Heart left ventricle (tissue), 16 donors: ENCODE data around the gene MIER2. TPM values are rescaled to one million over a fixed set of nuclear protein-coding genes. Genes with fewer than 3 reads are reported as not detected.

Source experiments
- ATAC-seq, 4 donors: fragments of 200-7000 bp; cut with Tn5 transposase; one replicate each; pipeline ENCODE4 v1.9.1; 2020 to 2022; ENCODE audit warnings: moderate library complexity in 4 of 4, mild to moderate bottlenecking in 3 of 4, moderate number of reproducible peaks in 1 of 4
- DNase-seq, 5 donors: peaks; one replicate each; pipeline ENCODE4 v3.0.0-alpha.2; 2020
- H3K27ac ChIP-seq, 12 donors: fragments of 200-600 bp; sonication (generic) in 4 of 12; one replicate each; pipeline versions ENCODE4 v1.5.0 to v1.8.0; 2016 to 2022; ENCODE audit warnings: mild to moderate bottlenecking in 2 of 12
- H3K27me3 ChIP-seq, 9 donors: fragments of 200-600 bp; sonication (generic) in 2 of 9; one replicate each; pipeline versions ENCODE4 v1.5.1 to v1.8.0; 2016 to 2022; ENCODE audit warnings: mild to moderate bottlenecking in 3 of 9
- H3K36me3 ChIP-seq, 9 donors: fragments of 200-600 bp; sonication (generic) in 2 of 9; one replicate each; pipeline versions ENCODE4 v1.5.0 to v1.8.0; 2018 to 2022; ENCODE audit warnings: mild to moderate bottlenecking in 2 of 9
- H3K4me1 ChIP-seq, 12 donors: fragments of 200-600 bp; sonication (generic) in 4 of 12; one replicate each; pipeline versions ENCODE4 v1.5.0 to v1.8.0; 2016 to 2022; ENCODE audit warnings: mild to moderate bottlenecking in 3 of 12
- H3K4me3 ChIP-seq, 12 donors: fragments of 200-600 bp; sonication (generic) in 4 of 12; one replicate each; pipeline versions ENCODE4 v1.5.0 to v1.8.0; 2017 to 2022; ENCODE audit warnings: mild to moderate bottlenecking in 9 of 12, moderate library complexity in 4 of 12
- H3K9me3 ChIP-seq, 12 donors: fragments of 200-600 bp; sonication (generic) in 4 of 12; one replicate each; pipeline versions ENCODE4 v1.5.0 to v1.8.0; 2016 to 2022; ENCODE audit warnings: mild to moderate bottlenecking in 1 of 12
- CTCF ChIP-seq, 12 donors: fragments of 200-600 bp; sonication (generic) in 4 of 12; IDR thresholded peaks; one replicate each; pipeline versions ENCODE4 v1.5.0 to v1.8.0; 2018 to 2022; ENCODE audit warnings: antibody characterized with exemption in 12 of 12, mild to moderate bottlenecking in 5 of 12
- POLR2A ChIP-seq, 2 donors: fragments of 450-650 bp; IDR thresholded peaks; one replicate each; pipeline ENCODE4 v1.6.1; 2017; ENCODE audit warnings: antibody characterized with exemption in 2 of 2, mild to moderate bottlenecking in 2 of 2, moderate library complexity in 2 of 2
- WGBS, 4 donors: extraction: QIAGEN DNeasy Blood & Tissue Kit in 2 of 4; methylation state at CpG; one replicate each; pipeline versions ENCODE4 v1.1.5 to v1.1.7; 2013 to 2018; 5-methylcytosine and 5-hydroxymethylcytosine counted together
- intact Hi-C, 10 donors: fragments of 100-400 bp; cut with DNase I; formaldehyde crosslinking; loops; one replicate each; pipeline versions ENCODE4 v1.11.1 to v1.14.2; 2022
- polyA plus RNA-seq, 2 donors: library from polyadenylated mRNA; stranded (reverse); fragments of 200-250 nt; gene quantifications; one replicate each; pipeline ENCODE4 v1.2.3, GENCODE V29; 2013
- total RNA-seq, 9 donors: library from RNA; depleted of rRNA in 2 of 9; stranded (reverse); fragments of >200 nt in 2 of 9; fragmentation: NEBNext Ultra II Directional in 3 of 9; extraction: Animal tissue kit (Norgen Biotek cat#: 25700) in 3 of 9; gene quantifications; one replicate each; pipeline versions ENCODE4 v1.1.0 to v1.2.4, GENCODE V29; 2016 to 2023
- donor health status: ischemic (EF 13 %, LVEDD 7.1; RV severe dilation, severe dysfunction).
- donor health status: healthy with polysubstance abuse.
- donor health status: DM: no; HTN: yes; CAD: no.
- donor health status: DM: no; HTN: no; CAD: no.
- donor health status: ischemic (EF 25% LVEDD 6.9; RV normal size, moderate dysfunction).
- donor health status: ischemic (EF 25% LVEDD 5.7; RV mildly dilated, moderate dysfunction).
- donor health status: healthy.
- donor health status: DM: yes; HTN: yes; CAD: no.
- donor health status: ischemic (EF 35%, LVEDD 5.7; RV mildly dilated, moderate dysfunction).
- donor health status: nonischemic (EF 11% LVEDD 7.7; RV severe dilation, severe dysfunction).
- donor health status: DM: yes; HTN: yes; CAD: no.
- donor health status: PGD.
- donor health status: ischemic (EF 29% LVEDD 5.4; RV normal size, mild dysfunction).
- donor health status: nonischemic (EF 23%, LVEDD 6.1; RV moderate dilation, normal function).

Gene MIER2
- total and polyA plus RNA-seq, 11 donors: 15.7 to 30.3 (median 19.5) TPM

- ATAC-seq (no peak), DNase-seq (peak in 1 of 5 donors; percentile 20)
- TF ChIP-seq CTCF (IDR thresholded peaks at IDR 0.05) (no peak), POLR2A (IDR thresholded peaks at IDR 0.05) (no peak)
- Histone ChIP-seq H3K27ac (no peak overlapping the region), H3K36me3 (no peaks in the 10 kb centered on the region), H3K4me3 (no peak overlapping the region), H3K9me3 (peaks cover 0 to 9% (median 1%) of the 10 kb centered on the region in 12 donors), H3K4me1 (peaks cover 0 to 13% (median 9%) of the 10 kb centered on the region in 12 donors), H3K27me3 (no peaks in the 10 kb centered on the region)
- intact Hi-C loops: no loop called here
- WGBS, 4 donors: 64 to 79% (median 66%) methylated on average over 26 of the region's 26 CpGs
Observed at GRCh38 chr19:347946-348861, 3.6 kb upstream of the MIER2 start.

GRCh38 chr19:345320-345879, 804 bp upstream of the MIER2 start:
- peak in 1 of 5 donors; percentile 24 for DNase-seq
- intact Hi-C loops: no loop called here
- Histone ChIP-seq H3K4me1 (peaks cover 0 to 40% (median 29%) of the 10 kb centered on the region in 12 donors), H3K27ac (peak overlapping the region in 1 of 12 donors; percentile 46), H3K36me3 (peaks cover 0 to 3% (median 0%) of the 10 kb centered on the region in 9 donors), H3K9me3 (no peaks in the 10 kb centered on the region), H3K27me3 (no peaks in the 10 kb centered on the region), H3K4me3 (peak overlapping the region in 11 of 12 donors; percentile 48 to 98 (median 91))
- TF ChIP-seq CTCF (IDR thresholded peaks at IDR 0.05): no peak
- ATAC-seq: no peak
- WGBS, 4 donors: 55 to 79% (median 68%) methylated on average over 20 to 23 of the region's 23 CpGs

- intact Hi-C loops: loop anchor here in 1 of 10 donors (2.0 kb wide), 1 partner anchor 33 kb away; no protein-coding TSS in a partner anchor
- WGBS, 4 donors: 1% methylated on average over 11 to 68 of the region's 70 CpGs
- peaks cover 0 to 44% (median 29%) of the 10 kb centered on the region in 12 donors for H3K4me1 ChIP-seq
- peak overlapping the region; percentile 61 to 98 (median 89) for H3K4me3 ChIP-seq
- ATAC-seq (peak in 1 of 4 donors; percentile 32), DNase-seq (peak in 1 of 5 donors; percentile 64)
- H3K9me3 ChIP-seq: no peaks in the 10 kb centered on the region
- H3K27me3 ChIP-seq: no peaks in the 10 kb centered on the region
- peak overlapping the region; percentile 50 to 90 (median 86) for H3K27ac ChIP-seq
- peaks cover 0 to 5% (median 0%) of the 10 kb centered on the region in 9 donors for H3K36me3 ChIP-seq
- TF ChIP-seq POLR2A (IDR thresholded peaks at IDR 0.05) (no peak), CTCF (IDR thresholded peaks at IDR 0.05) (no peak)
Observed at GRCh38 chr19:343941-344624, 513 bp downstream of the MIER2 start.
